Activated CD4-positive, alpha-beta memory T cell treated with anti-CD3 and anti-CD28 coated beads, Interleukin-2, amount 10 ng/mL, durations not matched to agents 7 days and 5 days (primary cell): ENCODE measurements around the gene NODAL. TPM values are rescaled to one million over a fixed set of nuclear protein-coding genes. Genes with fewer than 3 reads are reported as not detected.

ENCODE experiments used
- CTCF ChIA-PET: fragments of 350-600 bp; sonication (Branson Sonifier 250); formaldehyde crosslinking; loops from one replicate; lab custom pipeline; 2021; ENCODE audit warnings: antibody characterized with exemption, inconsistent platforms; lab: Charles Lee
- POLR2A ChIA-PET: fragments of 350-600 bp; sonication (Branson Sonifier 250); formaldehyde crosslinking; loops from one replicate; lab custom pipeline; 2021; ENCODE audit warnings: antibody characterized with exemption; lab: Charles Lee
- DNase-seq: peaks from one replicate; pipeline ENCODE4 v3.0.0-alpha.2; 2020
- H3K27ac Mint-ChIP-seq: one replicate; pipeline ENCODE4 v1.8.0; 2021; ENCODE audit warnings: mild to moderate bottlenecking, mixed read lengths
- H3K27me3 Mint-ChIP-seq: one replicate; pipeline ENCODE4 v1.8.0; 2021; ENCODE audit warnings: mixed read lengths
- H3K36me3 Mint-ChIP-seq: one replicate; pipeline ENCODE4 v1.8.0; 2021; ENCODE audit warnings: low read depth, mixed read lengths
- H3K4me1 Mint-ChIP-seq: one replicate; pipeline ENCODE4 v1.8.0; 2021; ENCODE audit warnings: mixed read lengths
- H3K4me3 Mint-ChIP-seq: one replicate; pipeline ENCODE4 v1.8.0; 2021; ENCODE audit warnings: mild to moderate bottlenecking, mixed read lengths
- H3K9me3 Mint-ChIP-seq: one replicate; pipeline ENCODE4 v1.8.0; 2021; ENCODE audit warnings: mixed read lengths
- total RNA-seq, 2 experiments: library from RNA; stranded (reverse); gene quantifications; one replicate each; pipeline ENCODE4 v1.2.3, GENCODE V29; 2021

NODAL gene
- total RNA-seq, 2 experiments from 2014 or later, result 0.25 TPM; not detected in 1

- POLR2A ChIA-PET, result no interaction called here
- CTCF ChIA-PET, result interaction anchor here (0.6 kb wide), 1 partner anchor 104 kb away, joined by 3 read pairs; no protein-coding TSS in a partner anchor
- no peak overlapping the region for H3K4me3 Mint-ChIP-seq
- H3K4me1 Mint-ChIP-seq, result peaks cover 6% of the 10 kb centered on the region
- H3K27ac Mint-ChIP-seq, result no peak overlapping the region
- no peak for DNase-seq
- H3K36me3 Mint-ChIP-seq, result no peaks in the 10 kb centered on the region
- no peaks in the 10 kb centered on the region for H3K9me3 Mint-ChIP-seq
- peaks cover 17% of the 10 kb centered on the region for H3K27me3 Mint-ChIP-seq
Measured at GRCh38 chr10:70391654-70392053, 49.8 kb downstream of the NODAL start.

Other genes with a start within 250 kb of the NODAL start
- 100 to 1,000 TPM; 155 to 158 TPM for gene PPA1, start 208.3 kb downstream of the NODAL start, total RNA-seq
- not detected for gene NPFFR1, start 157.7 kb downstream of the NODAL start, total RNA-seq
- gene LRRC20, start 59.1 kb downstream of the NODAL start, total RNA-seq, result 10 to 100 TPM in 1 of 2 experiments, 1 to 10 TPM in 1; 9.8 to 10.3 TPM
- 10 to 100 TPM; 52.6 to 53.8 TPM for gene EIF4EBP2, start 37.5 kb downstream of the NODAL start, total RNA-seq
- gene PALD1, start 37.1 kb upstream of the NODAL start, total RNA-seq, result under 1 TPM; 0.08 to 0.15 TPM
- gene PRF1, start 161.1 kb upstream of the NODAL start, total RNA-seq, result 100 to 1,000 TPM; 136 to 141 TPM
- gene ADAMTS14, start 230.8 kb upstream of the NODAL start, total RNA-seq, result not detected